Measurements from ENCODE around the gene IDNK. TPM values are rescaled to one million over a fixed set of nuclear protein-coding genes. Genes with fewer than 3 reads are reported as not detected.
A peak's percentile ranks its signal among the peaks of the same experiment; 100 is the strongest.

The IDNK gene
- total RNA-seq, 1 experiment from 2014 or later = 10.9 TPM

- H3K27me3 Mint-ChIP-seq (ENCODE audit: insufficient read depth, unreplicated experiment) = no peaks in the 10 kb centered on the region
- no peak overlapping the region for H3K27ac Mint-ChIP-seq (ENCODE audit: low read depth, unreplicated experiment)
- no peak for TF ChIP-seq CTCF (IDR thresholded peaks at IDR 0.05; ENCODE audit: unreplicated experiment)
- H3K4me1 Mint-ChIP-seq (ENCODE audit: insufficient read depth, unreplicated experiment) = no peaks in the 10 kb centered on the region
- no peak overlapping the region for H3K4me3 Mint-ChIP-seq (ENCODE audit: unreplicated experiment)
- CTCF ChIA-PET = no interaction called here
- no TSS peak for BruUV-seq (replicated peaks)
- POLR2A ChIA-PET = no interaction called here
- no peaks in the 10 kb centered on the region for H3K9me3 Mint-ChIP-seq (ENCODE audit: unreplicated experiment)
- H3K36me3 Mint-ChIP-seq (ENCODE audit: insufficient read depth, unreplicated experiment) = peaks cover 11% of the 10 kb centered on the region
- intact Hi-C loops (cut with micrococcal nuclease) = no loop called here
- DNase-seq (ENCODE audit: unreplicated experiment) = no peak
These were observed 5.6 kb upstream of the IDNK start for GRCh38 chr9:83617299-83617698.

- no peak overlapping the region for H3K27ac Mint-ChIP-seq (ENCODE audit: low read depth, unreplicated experiment)
- CTCF ChIA-PET = interaction anchor here (0.6 to 2.6 kb wide), 35 partner anchors 8 to 1424 kb away, joined by 3 to 18 read pairs (median 4); partner anchors contain the start of gene KIF27
- peak; percentile 67 for DNase-seq (ENCODE audit: unreplicated experiment)
These were observed 1.9 kb upstream of the IDNK start for GRCh38 chr9:83620841-83621636.

DNA sequence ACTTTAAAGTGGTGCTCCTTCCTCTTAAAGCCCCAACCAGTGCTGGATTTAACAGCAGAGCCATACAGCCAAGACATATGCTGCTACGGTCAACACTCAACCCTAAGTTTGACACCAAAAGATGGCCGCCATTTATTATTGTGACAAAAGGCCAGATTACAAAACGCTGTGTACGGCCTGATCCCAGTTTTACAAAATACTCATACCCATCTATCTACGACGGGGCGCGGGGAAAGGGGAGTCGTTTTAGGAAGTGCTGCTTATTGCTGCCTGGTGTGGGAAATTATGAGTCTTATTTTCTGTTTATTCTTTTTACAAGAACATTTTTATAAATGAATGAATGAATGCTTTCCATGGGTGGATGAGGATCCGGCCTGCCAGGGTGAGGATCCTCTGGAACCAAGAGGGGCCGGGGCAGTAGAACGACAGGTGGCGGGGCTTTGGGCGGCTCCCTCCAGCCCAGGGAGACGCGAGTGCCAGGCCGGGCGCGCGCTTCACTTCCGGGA, 457 bp upstream of the IDNK start:
- peaks cover 32% of the 10 kb centered on the region for H3K36me3 Mint-ChIP-seq (ENCODE audit: insufficient read depth, unreplicated experiment)
- peak overlapping the region; percentile 89 for H3K27ac Mint-ChIP-seq (ENCODE audit: low read depth, unreplicated experiment)
- no peak for TF ChIP-seq CTCF (IDR thresholded peaks at IDR 0.05; ENCODE audit: unreplicated experiment)
- H3K4me1 Mint-ChIP-seq (ENCODE audit: insufficient read depth, unreplicated experiment) = peaks cover 8% of the 10 kb centered on the region
- intact Hi-C loops (cut with micrococcal nuclease) = loop anchor here (5.0 kb wide), 1 partner anchor 85 kb away; the partner anchor contains the start of gene UBQLN1
- CTCF ChIA-PET = interaction anchor here (0.6 to 1.7 kb wide), 3 partner anchors 15 to 85 kb away, joined by 3 to 10 read pairs (median 3); partner anchors contain the start of gene UBQLN1
- H3K9me3 Mint-ChIP-seq (ENCODE audit: unreplicated experiment) = no peaks in the 10 kb centered on the region
- no TSS peak for BruUV-seq (replicated peaks)
- H3K4me3 Mint-ChIP-seq (ENCODE audit: unreplicated experiment) = peak overlapping the region; percentile 83
- POLR2A ChIA-PET = interaction anchor here (1.2 to 2.2 kb wide), 2 partner anchors 85 to 403 kb away, joined by 4 to 22 read pairs; partner anchors contain the start of gene UBQLN1
- no peaks in the 10 kb centered on the region for H3K27me3 Mint-ChIP-seq (ENCODE audit: insufficient read depth, unreplicated experiment)
- no peak for DNase-seq (ENCODE audit: unreplicated experiment)

More at GRCh38 chr9:83620841-83621636, 1.9 kb upstream of the IDNK start:
- intact Hi-C loops (cut with micrococcal nuclease) = loop anchor here (2.0 to 5.0 kb wide), 2 partner anchors 86 to 292 kb away; partner anchors contain the start of gene UBQLN1
- peak; percentile 48 for TF ChIP-seq CTCF (IDR thresholded peaks at IDR 0.05; ENCODE audit: unreplicated experiment)
- Mint-ChIP-seq H3K4me1 (ENCODE audit: insufficient read depth, unreplicated experiment) (peaks cover 8% of the 10 kb centered on the region), H3K36me3 (ENCODE audit: insufficient read depth, unreplicated experiment) (peaks cover 19% of the 10 kb centered on the region), H3K27me3 (ENCODE audit: insufficient read depth, unreplicated experiment) (no peaks in the 10 kb centered on the region), H3K4me3 (ENCODE audit: unreplicated experiment) (no peak overlapping the region), H3K9me3 (ENCODE audit: unreplicated experiment) (no peaks in the 10 kb centered on the region)
- POLR2A ChIA-PET = interaction anchor here (0.6 to 1.7 kb wide), 4 partner anchors 86 to 1000 kb away, joined by 3 to 8 read pairs (median 6); partner anchors contain the start of gene UBQLN1
- no TSS peak for BruUV-seq (replicated peaks)

GRCh38 chr9:83623679-83624076, 735 bp downstream of the IDNK start:
- peak overlapping the region; percentile 83 for H3K4me3 Mint-ChIP-seq (ENCODE audit: unreplicated experiment)
- CTCF ChIA-PET = interaction anchor here (0.5 to 2.4 kb wide), 15 partner anchors 9 to 1388 kb away, joined by 3 to 10 read pairs (median 4); partner anchors contain the start of genes FRMD3 and UBQLN1
- H3K27me3 Mint-ChIP-seq (ENCODE audit: insufficient read depth, unreplicated experiment) = no peaks in the 10 kb centered on the region
- H3K4me1 Mint-ChIP-seq (ENCODE audit: insufficient read depth, unreplicated experiment) = peaks cover 8% of the 10 kb centered on the region
- H3K9me3 Mint-ChIP-seq (ENCODE audit: unreplicated experiment) = no peaks in the 10 kb centered on the region
- no peak for TF ChIP-seq CTCF (IDR thresholded peaks at IDR 0.05; ENCODE audit: unreplicated experiment)
- H3K36me3 Mint-ChIP-seq (ENCODE audit: insufficient read depth, unreplicated experiment) = peaks cover 35% of the 10 kb centered on the region
- DNase-seq (ENCODE audit: unreplicated experiment) = no peak
- intact Hi-C loops (cut with micrococcal nuclease) = loop anchor here (5.0 kb wide), 1 partner anchor 84 kb away; the partner anchor contains the start of gene UBQLN1
- POLR2A ChIA-PET = interaction anchor here (0.5 to 2.2 kb wide), 7 partner anchors 16 to 409 kb away, joined by 3 to 22 read pairs (median 4); partner anchors contain the start of gene UBQLN1
- peak overlapping the region; percentile 89 for H3K27ac Mint-ChIP-seq (ENCODE audit: low read depth, unreplicated experiment)
- no TSS peak for BruUV-seq (replicated peaks)
